CD14-positive monocyte (primary cell): ENCODE results near the gene SLC25A21. TPM values are rescaled to one million over a fixed set of nuclear protein-coding genes. Genes with fewer than 3 reads are reported as not detected.

Source experiments
- DNase-seq, 3 donors: peaks; one replicate each; pipeline ENCODE4 v3.0.0-alpha.2; 2011 to 2022
- H2AFZ ChIP-seq: 2 replicates; pipeline ENCODE4 v1.6.0; 2012; ENCODE audit warnings: mild to moderate bottlenecking, low read depth, low read length, inconsistent platforms; ENCODE audit not compliant: insufficient read depth, poor library complexity, severe bottlenecking
- H3K27ac ChIP-seq, 2 donors: 1 replicate in 1 of 2; 2 replicates in 1 of 2; pipeline ENCODE4 v1.5.1; 2012 to 2013; ENCODE audit warnings: low read length in 2 of 2, control low read depth in 1 of 2, inconsistent platforms in 1 of 2, low read depth in 1 of 2, mild to moderate bottlenecking in 1 of 2
- H3K27me3 ChIP-seq, 2 donors: one replicate each; pipeline versions ENCODE4 v1.6.0 to v1.6.1; 2011 to 2013; ENCODE audit warnings: low read length in 2 of 2; ENCODE audit not compliant: control insufficient read depth in 2 of 2, insufficient read depth in 2 of 2
- H3K36me3 ChIP-seq, 2 donors: replicated peaks in 1 of 2; 1 replicate in 1 of 2; 2 replicates in 1 of 2; pipeline versions ENCODE4 v1.5.1 to v1.6.1; 2012 to 2013; ENCODE audit warnings: low read length in 2 of 2, control low read depth in 1 of 2, inconsistent platforms in 1 of 2, mild to moderate bottlenecking in 1 of 2; ENCODE audit not compliant: insufficient read depth in 2 of 2, control insufficient read depth in 1 of 2
- H3K4me1 ChIP-seq, 2 donors: 1 replicate in 1 of 2; 2 replicates in 1 of 2; pipeline versions ENCODE4 v1.5.1 to v1.6.1; 2012 to 2013; ENCODE audit warnings: low read length in 2 of 2, control low read depth in 1 of 2, inconsistent platforms in 1 of 2, mild to moderate bottlenecking in 1 of 2, moderate library complexity in 1 of 2; ENCODE audit not compliant: insufficient read depth in 2 of 2, control insufficient read depth in 1 of 2
- H3K4me2 ChIP-seq: replicated peaks from 2 replicates; pipeline ENCODE3; 2012; ENCODE audit warnings: low read length, moderate library complexity, mild to moderate bottlenecking; ENCODE audit not compliant: poor library complexity, severe bottlenecking; ENCODE audit errors: extremely low read depth
- H3K4me3 ChIP-seq, 3 experiments: fragments of 200-600 bp in 1 of 3; sonication (generic) in 1 of 3; replicated peaks in 1 of 3; 1 replicate in 2 of 3; 2 replicates in 1 of 3; pipeline ENCODE4 v1.5.1; 2011 to 2013; ENCODE audit warnings: low read length in 3 of 3, mild to moderate bottlenecking in 3 of 3, control low read depth in 2 of 3, low read depth in 2 of 3, inconsistent platforms in 1 of 3, moderate library complexity in 1 of 3
- H3K79me2 ChIP-seq: 2 replicates; pipeline ENCODE4 v1.6.0; 2012; ENCODE audit warnings: mild to moderate bottlenecking, control low read depth, inconsistent platforms, low read length, moderate library complexity; ENCODE audit not compliant: insufficient read depth
- H3K9ac ChIP-seq: 2 replicates; pipeline ENCODE4 v1.6.0; 2017; ENCODE audit warnings: low read length, mild to moderate bottlenecking; ENCODE audit not compliant: insufficient read depth, poor library complexity, severe bottlenecking
- H3K9me3 ChIP-seq, 2 donors: replicated peaks in 1 of 2; 1 replicate in 1 of 2; 2 replicates in 1 of 2; pipeline versions ENCODE4 v1.5.1 to v1.6.1; 2012 to 2013; ENCODE audit warnings: low read length in 2 of 2, control low read depth in 1 of 2; ENCODE audit not compliant: control insufficient read depth in 1 of 2, insufficient read depth in 1 of 2
- H4K20me1 ChIP-seq: 2 replicates; pipeline ENCODE4 v1.6.0; 2012; ENCODE audit warnings: mild to moderate bottlenecking, low read length, control low read depth, moderate library complexity; ENCODE audit not compliant: insufficient read depth
- H3K27ac Mint-ChIP-seq, 7 donors: one replicate each; pipeline ENCODE4 v1.8.0; 2020; ENCODE audit warnings: mild to moderate bottlenecking in 7 of 7, mixed read lengths in 7 of 7, moderate library complexity in 6 of 7, inconsistent platforms in 2 of 7
- H3K27me3 Mint-ChIP-seq, 3 donors: one replicate each; pipeline ENCODE4 v1.8.0; 2021 to 2022; ENCODE audit warnings: low read depth in 3 of 3, mild to moderate bottlenecking in 3 of 3, mixed read lengths in 3 of 3, moderate library complexity in 3 of 3, inconsistent platforms in 1 of 3
- H3K36me3 Mint-ChIP-seq, 2 donors: one replicate each; pipeline ENCODE4 v1.8.0; 2020; ENCODE audit warnings: mixed read lengths in 2 of 2, inconsistent platforms in 1 of 2, mild to moderate bottlenecking in 1 of 2
- H3K4me1 Mint-ChIP-seq: one replicate; pipeline ENCODE4 v1.8.0; 2020; ENCODE audit warnings: mild to moderate bottlenecking, mixed read lengths
- H3K4me3 Mint-ChIP-seq, 2 donors: one replicate each; pipeline ENCODE4 v1.8.0; 2020; ENCODE audit warnings: mild to moderate bottlenecking in 2 of 2, mixed read lengths in 2 of 2, moderate library complexity in 1 of 2
- H3K9me3 Mint-ChIP-seq, 7 donors: one replicate each; pipeline ENCODE4 v1.8.0; 2020 to 2022; ENCODE audit warnings: mixed read lengths in 7 of 7, mild to moderate bottlenecking in 6 of 7, moderate library complexity in 6 of 7, inconsistent platforms in 2 of 7
- WGBS: methylation state at CpG from one replicate; pipeline ENCODE4 v1.1.5; 2013; ENCODE audit warnings: missing lambda C conversion rate; ENCODE audit not compliant: insufficient coverage; 5-methylcytosine and 5-hydroxymethylcytosine counted together
- intact Hi-C, 2 donors: fragments of 100-400 bp; cut with micrococcal nuclease; formaldehyde crosslinking; loops; one replicate each; pipeline versions ENCODE4 v1.15.0 to v1.15.1; 2023
- polyA plus RNA-seq, 3 donors: library from polyadenylated mRNA; depleted of rRNA in 1 of 3; unstranded in 2 of 3; stranded (reverse) in 1 of 3; fragments of 300-500 nt in 2 of 3; fragments of >200 nt in 1 of 3; fragmentation: Illumina TruSeq in 2 of 3; gene quantifications; 1 replicate in 2 of 3; 2 replicates in 1 of 3; pipeline ENCODE4 v1.2.3, GENCODE V29; 2012 to 2021
- TF ChIP-seq, protein P1 (sequence below): fragments of 200-600 bp; IDR thresholded peaks from one replicate; pipeline ENCODE4 v1.8.0; 2022; ENCODE audit warnings: antibody characterized with exemption, mild to moderate bottlenecking

SLC25A21 gene
- polyA plus RNA-seq, 3 donors: not detected

- Histone ChIP-seq H3K4me3 (no peak overlapping the region), H3K27ac (no peak overlapping the region), H2AFZ (no peak overlapping the region), H3K79me2 (no peaks in the 10 kb centered on the region), H3K4me1 (no peaks in the 10 kb centered on the region), H3K4me2 (no peak overlapping the region), H3K36me3 (no peaks in the 10 kb centered on the region), H3K27me3 (no peaks in the 10 kb centered on the region), H4K20me1 (no peaks in the 10 kb centered on the region), H3K9me3 (peaks cover 0 to 20% of the 10 kb centered on the region in 2 donors), H3K9ac (no peak overlapping the region)
- DNase-seq: no peak
- no peak overlapping the region for H3K4me3 Mint-ChIP-seq
- no peak overlapping the region for H3K27ac Mint-ChIP-seq
- WGBS: no CpG with 5 or more reads among the region's 3 CpGs
- H3K9me3 Mint-ChIP-seq: peaks cover 6 to 26% (median 17%) of the 10 kb centered on the region in 7 donors
- TF ChIP-seq, protein P1, sequence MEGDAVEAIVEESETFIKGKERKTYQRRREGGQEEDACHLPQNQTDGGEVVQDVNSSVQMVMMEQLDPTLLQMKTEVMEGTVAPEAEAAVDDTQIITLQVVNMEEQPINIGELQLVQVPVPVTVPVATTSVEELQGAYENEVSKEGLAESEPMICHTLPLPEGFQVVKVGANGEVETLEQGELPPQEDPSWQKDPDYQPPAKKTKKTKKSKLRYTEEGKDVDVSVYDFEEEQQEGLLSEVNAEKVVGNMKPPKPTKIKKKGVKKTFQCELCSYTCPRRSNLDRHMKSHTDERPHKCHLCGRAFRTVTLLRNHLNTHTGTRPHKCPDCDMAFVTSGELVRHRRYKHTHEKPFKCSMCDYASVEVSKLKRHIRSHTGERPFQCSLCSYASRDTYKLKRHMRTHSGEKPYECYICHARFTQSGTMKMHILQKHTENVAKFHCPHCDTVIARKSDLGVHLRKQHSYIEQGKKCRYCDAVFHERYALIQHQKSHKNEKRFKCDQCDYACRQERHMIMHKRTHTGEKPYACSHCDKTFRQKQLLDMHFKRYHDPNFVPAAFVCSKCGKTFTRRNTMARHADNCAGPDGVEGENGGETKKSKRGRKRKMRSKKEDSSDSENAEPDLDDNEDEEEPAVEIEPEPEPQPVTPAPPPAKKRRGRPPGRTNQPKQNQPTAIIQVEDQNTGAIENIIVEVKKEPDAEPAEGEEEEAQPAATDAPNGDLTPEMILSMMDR: no peak
- H3K4me1 Mint-ChIP-seq: no peaks in the 10 kb centered on the region
- H3K36me3 Mint-ChIP-seq: no peaks in the 10 kb centered on the region
- peaks cover 0 to 6% (median 0%) of the 10 kb centered on the region in 3 donors for H3K27me3 Mint-ChIP-seq
- intact Hi-C loops: no loop called here
These were observed 42.9 kb upstream of the SLC25A21 start for GRCh38 chr14:37215345-37215744.

GRCh38 chr14:37213016-37213415, 40.6 kb upstream of the SLC25A21 start:
- Mint-ChIP-seq H3K27ac (no peak overlapping the region), H3K9me3 (peaks cover 10 to 29% (median 19%) of the 10 kb centered on the region in 7 donors), H3K4me3 (no peak overlapping the region), H3K36me3 (no peaks in the 10 kb centered on the region), H3K27me3 (peaks cover 0 to 6% (median 0%) of the 10 kb centered on the region in 3 donors), H3K4me1 (no peaks in the 10 kb centered on the region)
- no peak overlapping the region for H3K27ac ChIP-seq
- H2AFZ ChIP-seq: no peak overlapping the region
- intact Hi-C loops: no loop called here
- H3K9me3 ChIP-seq: peaks cover 0 to 24% of the 10 kb centered on the region in 2 donors
- TF ChIP-seq, protein P1: no peak
- H3K4me1 ChIP-seq: no peaks in the 10 kb centered on the region
- no peak overlapping the region for H3K4me3 ChIP-seq
- no peaks in the 10 kb centered on the region for H4K20me1 ChIP-seq
- no peaks in the 10 kb centered on the region for H3K79me2 ChIP-seq
- H3K36me3 ChIP-seq: no peaks in the 10 kb centered on the region
- DNase-seq: no peak
- no peak overlapping the region for H3K4me2 ChIP-seq
- no peaks in the 10 kb centered on the region for H3K27me3 ChIP-seq
- H3K9ac ChIP-seq: no peak overlapping the region
